ENCODE results near the gene RELN. TPM values are rescaled to one million over a fixed set of nuclear protein-coding genes. Genes with fewer than 3 reads are reported as not detected.

RELN gene
- total RNA-seq, 1 donor from 2014 or later = 15.6 TPM

GRCh38 chr7:103989785-103990767 lies 618 bp upstream of the RELN start:
- DNase-seq = no peak

- DNase-seq = no peak
Observed at GRCh38 chr7:103988468-103989199, 824 bp downstream of the RELN start.

- no peak for DNase-seq
Observed at GRCh38 chr7:103987451-103987850, 2.0 kb downstream of the RELN start.

- DNase-seq = no peak
Observed at GRCh38 chr7:103985565-103986126, 3.8 kb downstream of the RELN start.

- no peak for DNase-seq
Observed at GRCh38 chr7:103984050-103984449, 5.4 kb downstream of the RELN start.

- no peak for DNase-seq
Observed at GRCh38 chr7:103983201-103983977, 6.1 kb downstream of the RELN start.

- no peak for DNase-seq
Observed at GRCh38 chr7:103981003-103981423, 8.4 kb downstream of the RELN start.

- DNase-seq = no peak
Observed at GRCh38 chr7:103972779-103973434, 16.6 kb downstream of the RELN start.

GRCh38 chr7:103967401-103967800 lies 22.1 kb downstream of the RELN start:
- no peak for DNase-seq

GRCh38 chr7:103966593-103967277 lies 22.7 kb downstream of the RELN start:
- DNase-seq = no peak

- no peak for DNase-seq
Observed at GRCh38 chr7:103964269-103964668, 25.2 kb downstream of the RELN start.

GRCh38 chr7:103962070-103962469 lies 27.4 kb downstream of the RELN start:
- DNase-seq = no peak

- no peak for DNase-seq
Observed at GRCh38 chr7:103958284-103958818, 31.1 kb downstream of the RELN start.

- DNase-seq = no peak
Observed at GRCh38 chr7:103955985-103956384, 33.5 kb downstream of the RELN start.

GRCh38 chr7:103952408-103952807 lies 37.0 kb downstream of the RELN start:
- no peak for DNase-seq

GRCh38 chr7:103951311-103951710 lies 38.1 kb downstream of the RELN start:
- DNase-seq = no peak

GRCh38 chr7:103949374-103949773 lies 40.1 kb downstream of the RELN start:
- DNase-seq = no peak

GRCh38 chr7:103947026-103947655 lies 42.3 kb downstream of the RELN start:
- no peak for DNase-seq

GRCh38 chr7:103944230-103944900 lies 45.1 kb downstream of the RELN start:
- no peak for DNase-seq

- no peak for DNase-seq
Observed at GRCh38 chr7:103941976-103942375, 47.5 kb downstream of the RELN start.
